Thymus (tissue), 11 donors: ENCODE measurements around the gene C6orf118. TPM values are rescaled to one million over a fixed set of nuclear protein-coding genes. Genes with fewer than 3 reads are reported as not detected.

Experiments
- DNase-seq, 9 donors: peaks; one replicate each; pipeline ENCODE4 v3.0.0-alpha.2; 2013; ENCODE audit warnings: low spot score in 9 of 9, low read depth in 6 of 9, missing footprints in 1 of 9
- H3K27ac ChIP-seq, 2 donors: one replicate each; pipeline ENCODE4 v1.5.1; 2013; ENCODE audit warnings: control low read depth in 1 of 2, low read depth in 1 of 2, low read length in 1 of 2, mild to moderate bottlenecking in 1 of 2, moderate library complexity in 1 of 2
- H3K27me3 ChIP-seq, 2 donors: one replicate each; pipeline ENCODE4 v1.5.1; 2013; ENCODE audit warnings: low read length in 1 of 2; ENCODE audit not compliant: control insufficient read depth in 2 of 2, insufficient read depth in 1 of 2
- H3K36me3 ChIP-seq, 2 donors: one replicate each; pipeline ENCODE4 v1.5.1; 2013; ENCODE audit warnings: low read length in 1 of 2, mild to moderate bottlenecking in 1 of 2, moderate library complexity in 1 of 2; ENCODE audit not compliant: control insufficient read depth in 2 of 2, insufficient read depth in 2 of 2
- H3K4me1 ChIP-seq, 2 donors: one replicate each; pipeline ENCODE4 v1.5.1; 2013; ENCODE audit warnings: low read length in 2 of 2; ENCODE audit not compliant: control insufficient read depth in 2 of 2, insufficient read depth in 2 of 2
- H3K4me3 ChIP-seq, 2 donors: one replicate each; pipeline ENCODE4 v1.5.1; 2013; ENCODE audit warnings: low read length in 2 of 2, control low read depth in 1 of 2, mild to moderate bottlenecking in 1 of 2
- H3K9me3 ChIP-seq, 2 donors: one replicate each; pipeline ENCODE4 v1.5.1; 2013; ENCODE audit warnings: low read length in 1 of 2, mild to moderate bottlenecking in 1 of 2; ENCODE audit not compliant: control insufficient read depth in 2 of 2, insufficient read depth in 1 of 2
- WGBS: extraction: QIAGEN DNeasy Blood & Tissue Kit; methylation state at CpG from one replicate; pipeline ENCODE4 v1.1.7; 2013; 5-methylcytosine and 5-hydroxymethylcytosine counted together
- polyA plus RNA-seq: library from polyadenylated mRNA; stranded (reverse); fragments of 200-250 nt; gene quantifications from one replicate; pipeline ENCODE4 v1.2.3, GENCODE V29; 2013
- total RNA-seq: library from RNA; stranded (reverse); fragments of 120-200 nt; gene quantifications from one replicate; pipeline ENCODE4 v1.2.4, GENCODE V29; 2013
- donor health status: healthy.

C6orf118 gene
- total and polyA plus RNA-seq, 2 donors: 0.24 to 0.46 TPM

GRCh38 chr6:165301372-165302246 lies 7.8 kb downstream of the C6orf118 start:
- Histone ChIP-seq H3K27me3 (no peaks in the 10 kb centered on the region), H3K36me3 (no peaks in the 10 kb centered on the region), H3K9me3 (peaks cover 0 to 8% of the 10 kb centered on the region in 2 donors), H3K4me3 (no peak overlapping the region), H3K4me1 (no peaks in the 10 kb centered on the region), H3K27ac (no peak overlapping the region)
- WGBS: 96% methylated on average over 38 of the region's 38 CpGs
- DNase-seq: no peak

GRCh38 chr6:165300422-165300936 lies 8.9 kb downstream of the C6orf118 start:
- Histone ChIP-seq H3K36me3 (no peaks in the 10 kb centered on the region), H3K4me1 (no peaks in the 10 kb centered on the region), H3K9me3 (peaks cover 0 to 8% of the 10 kb centered on the region in 2 donors), H3K4me3 (no peak overlapping the region), H3K27ac (no peak overlapping the region), H3K27me3 (no peaks in the 10 kb centered on the region)
- 90% methylated on average over 13 of the region's 13 CpGs for WGBS
- no peak for DNase-seq

DNA sequence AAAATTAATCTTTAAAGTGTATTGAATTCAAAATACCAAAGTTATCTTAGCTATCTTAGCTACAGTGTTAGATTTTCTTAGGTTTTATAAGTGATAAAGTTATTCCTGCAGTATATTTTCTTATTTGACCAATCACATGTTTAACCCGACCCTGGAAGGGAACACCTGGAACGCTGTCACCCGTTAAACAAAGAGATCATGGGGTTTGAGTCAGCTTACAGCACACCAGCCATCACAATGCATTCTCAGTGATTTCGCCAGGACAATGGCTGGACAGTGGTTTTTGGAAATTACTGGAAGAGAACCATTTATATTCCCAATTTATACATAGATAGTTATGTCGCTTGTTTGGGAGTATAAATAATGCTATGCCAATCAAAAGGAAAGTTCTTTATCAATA lies 10.5 kb downstream of the C6orf118 start:
- Histone ChIP-seq H3K9me3 (peaks cover 0 to 8% of the 10 kb centered on the region in 2 donors), H3K27me3 (no peaks in the 10 kb centered on the region), H3K36me3 (no peaks in the 10 kb centered on the region), H3K27ac (no peak overlapping the region), H3K4me3 (no peak overlapping the region), H3K4me1 (no peaks in the 10 kb centered on the region)
- no peak for DNase-seq
- 92% methylated on average over 5 of the region's 5 CpGs for WGBS

DNA sequence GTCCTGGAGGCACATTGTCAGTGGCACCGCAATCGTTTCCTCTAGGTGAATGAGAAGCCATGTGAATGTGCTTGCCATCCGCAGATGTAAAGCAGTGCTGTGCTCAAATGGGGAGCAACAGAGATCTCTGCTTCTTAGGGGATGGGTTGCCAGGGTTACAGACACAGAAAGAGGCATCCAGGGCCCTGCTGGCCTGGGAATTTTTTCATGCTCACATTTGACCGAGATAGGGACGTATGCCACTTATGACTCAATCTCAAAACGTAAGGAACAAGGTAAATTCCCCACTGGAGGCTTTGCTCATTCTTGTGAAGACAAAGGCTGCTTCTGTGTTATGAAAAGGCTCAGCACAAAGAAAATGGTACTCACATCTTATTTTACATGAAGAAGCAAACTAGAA lies 11.0 kb downstream of the C6orf118 start:
- Histone ChIP-seq H3K4me1 (no peaks in the 10 kb centered on the region), H3K9me3 (peaks cover 0 to 8% of the 10 kb centered on the region in 2 donors), H3K27ac (no peak overlapping the region), H3K4me3 (no peak overlapping the region), H3K27me3 (no peaks in the 10 kb centered on the region), H3K36me3 (no peaks in the 10 kb centered on the region)
- 97% methylated on average over 6 of the region's 6 CpGs for WGBS
- no peak for DNase-seq

- WGBS: 86% methylated on average over 6 of the region's 6 CpGs
- H3K4me1 ChIP-seq: no peaks in the 10 kb centered on the region
- H3K36me3 ChIP-seq: no peaks in the 10 kb centered on the region
- H3K27ac ChIP-seq: no peak overlapping the region
- no peaks in the 10 kb centered on the region for H3K9me3 ChIP-seq
- no peak for DNase-seq
- H3K4me3 ChIP-seq: no peak overlapping the region
- no peaks in the 10 kb centered on the region for H3K27me3 ChIP-seq
Observed at GRCh38 chr6:165292657-165293056, 16.7 kb downstream of the C6orf118 start.

GRCh38 chr6:165274611-165275010 lies 34.8 kb downstream of the C6orf118 start:
- Histone ChIP-seq H3K9me3 (no peaks in the 10 kb centered on the region), H3K27ac (no peak overlapping the region), H3K36me3 (no peaks in the 10 kb centered on the region), H3K4me1 (no peaks in the 10 kb centered on the region), H3K4me3 (no peak overlapping the region), H3K27me3 (no peaks in the 10 kb centered on the region)
- no peak for DNase-seq
- 88% methylated on average over 3 of the region's 3 CpGs for WGBS

DNA sequence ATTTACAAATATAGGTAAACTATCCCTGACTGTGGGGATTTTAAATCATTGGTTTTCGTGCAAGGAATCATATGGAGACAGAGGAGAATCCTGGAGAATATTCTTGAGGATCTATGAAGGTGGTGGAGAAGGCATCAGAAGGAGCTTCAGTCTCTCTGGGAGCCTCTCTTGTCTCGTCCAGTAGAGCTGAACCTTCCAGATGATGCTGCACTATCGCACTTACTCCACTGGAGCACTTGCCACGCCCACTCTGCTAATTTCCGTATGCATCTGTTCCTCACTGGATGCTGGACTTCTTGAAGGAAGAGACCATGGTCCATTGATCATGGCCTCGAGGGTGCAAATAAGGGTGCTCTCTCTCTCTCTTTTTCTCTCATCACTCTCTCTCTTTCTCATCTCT lies 36.8 kb downstream of the C6orf118 start:
- no peak for DNase-seq

DNA sequence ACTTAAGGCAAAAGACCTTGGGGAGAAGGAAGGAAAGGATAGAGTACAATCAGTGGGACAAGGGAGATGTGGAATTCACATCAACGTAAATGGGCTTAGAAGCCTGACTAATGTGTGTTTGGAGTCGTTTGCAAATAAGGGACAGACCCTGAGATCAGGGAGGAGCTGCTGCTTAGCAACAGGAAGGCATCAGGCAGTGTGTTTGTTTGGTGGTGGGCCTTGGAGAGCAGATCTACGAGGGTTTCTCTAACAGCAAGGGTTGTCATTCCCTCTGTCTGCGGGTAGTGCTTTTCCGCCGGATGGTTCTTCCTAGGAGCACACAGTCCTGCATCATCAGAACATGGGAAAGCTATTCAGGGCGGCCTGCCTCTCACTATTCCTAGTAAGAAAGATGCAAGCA lies 40.4 kb downstream of the C6orf118 start:
- no peaks in the 10 kb centered on the region for H3K4me1 ChIP-seq
- no peaks in the 10 kb centered on the region for H3K36me3 ChIP-seq
- no peaks in the 10 kb centered on the region for H3K27me3 ChIP-seq
- no peak for DNase-seq
- H3K9me3 ChIP-seq: no peaks in the 10 kb centered on the region
- no peak overlapping the region for H3K27ac ChIP-seq
- 71% methylated on average over 7 of the region's 7 CpGs for WGBS
- no peak overlapping the region for H3K4me3 ChIP-seq

More for the DNA sequence above, 36.8 kb downstream of the C6orf118 start:
- no peaks in the 10 kb centered on the region for H3K36me3 ChIP-seq
- no peaks in the 10 kb centered on the region for H3K9me3 ChIP-seq
- no peak overlapping the region for H3K4me3 ChIP-seq
- no peak overlapping the region for H3K27ac ChIP-seq
- 89% methylated on average over 6 of the region's 6 CpGs for WGBS
- no peaks in the 10 kb centered on the region for H3K27me3 ChIP-seq
- H3K4me1 ChIP-seq: no peaks in the 10 kb centered on the region

- WGBS: 86% methylated on average over 1 of the region's 1 CpG
- no peak overlapping the region for H3K27ac ChIP-seq
Observed at GRCh38 chr6:165266621-165267020, 42.8 kb downstream of the C6orf118 start.

More at GRCh38 chr6:165266621-165267020, 42.8 kb downstream of the C6orf118 start:
- Histone ChIP-seq H3K4me1 (no peaks in the 10 kb centered on the region), H3K9me3 (no peaks in the 10 kb centered on the region), H3K36me3 (no peaks in the 10 kb centered on the region), H3K27me3 (no peaks in the 10 kb centered on the region), H3K4me3 (no peak overlapping the region)
- no peak for DNase-seq
